ENCODE measurements around the gene SFT2D3. TPM values are rescaled to one million over a fixed set of nuclear protein-coding genes. Genes with fewer than 3 reads are reported as not detected.

Gene SFT2D3
- total RNA-seq, 1 experiment from 2014 or later, result 3.1 TPM

- no peak for TF ChIP-seq ZBTB33 (IDR thresholded peaks at IDR 0.05; ENCODE audit: extremely low read depth, insufficient replicate concordance, low read length)
These were observed 28.7 kb upstream of the SFT2D3 start (continued) for GRCh38 chr2:127672341-127673224.

- Histone ChIP-seq H3K4me3 (replicated peaks in 1 of 2; ENCODE audit: low read depth in 1 of 2, low read length in 2 of 2) (no peak overlapping the region), H3K9me2 (ENCODE audit: insufficient read depth) (no peaks in the 10 kb centered on the region), H3K36me3 (ENCODE audit: control insufficient read depth in 1 of 2, insufficient read depth in 2 of 2, low read length in 2 of 2) (no peaks in the 10 kb centered on the region), H3K4me2 (ENCODE audit: low read length) (no peak overlapping the region), H4K20me1 (ENCODE audit: insufficient read depth) (no peaks in the 10 kb centered on the region), H3K27me3 (ENCODE audit: insufficient read depth, low read length) (peaks cover 7% of the 10 kb centered on the region; the same call in 1 of the 2 replicates), H2AFZ (ENCODE audit: low read depth, low read length, poor library complexity, severe bottlenecking) (no peak overlapping the region), H3K9ac (ENCODE audit: low read length) (no peak overlapping the region), H3K79me2 (ENCODE audit: insufficient read depth, low read length) (no peaks in the 10 kb centered on the region), H3K9me3 (ENCODE audit: control insufficient read depth in 1 of 2, insufficient read depth in 1 of 2, low read depth in 1 of 2, low read length in 2 of 2) (no peaks in the 10 kb centered on the region), H3K4me1 (ENCODE audit: control insufficient read depth in 1 of 2, insufficient read depth in 2 of 2, low read length in 2 of 2) (peaks cover 0 to 15% of the 10 kb centered on the region in 2 experiments; a peak in 2 of 4 replicates), H3K27ac (ENCODE audit: low read depth, low read length) (no peak overlapping the region)
- RAD21 ChIA-PET (ENCODE audit: low non-redundant PET in 1 of 2, low total read pairs in 2 of 2, uncharacterized antibody in 2 of 2, unreplicated experiment in 2 of 2), result no interaction called here
- no peak for DNase-seq (ENCODE audit: low read depth, low spot score)
- CTCF ChIA-PET, result interaction anchor here (1.3 kb wide), 1 partner anchor 24 kb away, joined by 3 read pairs; no protein-coding TSS in a partner anchor
- no peak for TF ChIP-seq RAD21 (IDR thresholded peaks at IDR 0.05; ENCODE audit: low read depth)
- TF ChIP-seq YY1 (IDR thresholded peaks at IDR 0.05; ENCODE audit: extremely low read depth, insufficient replicate concordance, low read depth, low read length), result no peak
- no peak for TF ChIP-seq POLR2A (IDR thresholded peaks at IDR 0.05; ENCODE audit: borderline replicate concordance, extremely low read depth, insufficient read depth, insufficient read length)
- intact Hi-C loops (cut with micrococcal nuclease), result loop anchor here (10.0 kb wide), 1 partner anchor 479 kb away; no protein-coding TSS in a partner anchor
- POLR2A ChIA-PET, result no interaction called here
- no peak for ATAC-seq
- BruUV-seq (replicated peaks), result no TSS peak
These were observed 27.8 kb upstream of the SFT2D3 start for GRCh38 chr2:127673291-127674069.

Measured in HCT116 (cell line).